Measurements from ENCODE around the gene CFAP20. TPM values are rescaled to one million over a fixed set of nuclear protein-coding genes. Genes with fewer than 3 reads are reported as not detected.

The CFAP20 gene
- total RNA-seq, 1 experiment from 2014 or later = 59.7 TPM

DNA sequence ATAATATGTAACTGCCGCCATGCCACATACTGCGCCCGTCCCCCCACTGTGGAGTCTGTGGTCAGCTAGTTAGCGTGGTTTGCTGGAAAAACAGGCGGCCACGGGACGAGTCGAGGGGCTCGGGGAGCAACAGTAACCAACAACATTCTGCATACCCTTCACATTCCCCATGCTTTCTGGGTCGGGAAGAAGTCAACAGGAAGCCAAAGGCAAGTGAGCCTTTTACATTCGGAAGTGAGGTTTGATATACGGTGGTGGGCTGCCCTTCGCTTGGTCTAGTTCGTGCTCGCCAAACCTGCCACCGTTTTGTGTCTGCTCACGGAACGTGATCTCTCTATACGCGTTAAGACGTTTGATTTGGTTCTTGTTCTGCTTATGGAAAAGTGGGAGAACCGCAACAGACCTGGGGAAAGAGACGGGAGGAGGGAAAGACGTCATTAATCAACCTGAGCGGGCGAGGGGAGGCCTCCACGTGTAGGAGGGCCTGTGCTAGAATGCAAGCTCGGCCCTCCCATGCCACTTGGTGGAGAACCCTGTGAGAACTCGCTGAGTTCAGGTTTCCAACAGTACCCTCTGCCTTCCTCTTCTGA, 28.9 kb upstream of the CFAP20 start:
- intact Hi-C loops (cut with micrococcal nuclease) = no loop called here
- H3K4me2 ChIP-seq (ENCODE audit: low read length) = no peak overlapping the region
- no peak overlapping the region for H2AFZ ChIP-seq (ENCODE audit: low read depth, low read length, poor library complexity, severe bottlenecking)
- no peaks in the 10 kb centered on the region for H3K9me2 ChIP-seq (ENCODE audit: insufficient read depth)
- no peak overlapping the region for H3K27ac ChIP-seq (ENCODE audit: low read depth, low read length)
- POLR2A ChIA-PET = no interaction called here
- H3K36me3 ChIP-seq (ENCODE audit: control insufficient read depth in 1 of 2, insufficient read depth in 2 of 2, low read length in 2 of 2) = peaks cover 5 to 17% of the 10 kb centered on the region in 2 experiments; a peak in 3 of 4 replicates
- no peaks in the 10 kb centered on the region for H4K20me1 ChIP-seq (ENCODE audit: insufficient read depth)
- H3K4me1 ChIP-seq (ENCODE audit: control insufficient read depth in 1 of 2, insufficient read depth in 2 of 2, low read length in 2 of 2) = no peaks in the 10 kb centered on the region
- H3K79me2 ChIP-seq (ENCODE audit: insufficient read depth, low read length) = no peaks in the 10 kb centered on the region
- H3K9me3 ChIP-seq (ENCODE audit: control insufficient read depth in 1 of 2, insufficient read depth in 1 of 2, low read depth in 1 of 2, low read length in 2 of 2) = no peaks in the 10 kb centered on the region
- ATAC-seq (0 out of 2 replicates have a peak, but pooled peaks have one; percentile 19), DNase-seq (ENCODE audit: low read depth, low spot score) (no peak)
- TF ChIP-seq JUND (IDR thresholded peaks at IDR 0.05) = no peak
- TF ChIP-seq, protein P1, sequence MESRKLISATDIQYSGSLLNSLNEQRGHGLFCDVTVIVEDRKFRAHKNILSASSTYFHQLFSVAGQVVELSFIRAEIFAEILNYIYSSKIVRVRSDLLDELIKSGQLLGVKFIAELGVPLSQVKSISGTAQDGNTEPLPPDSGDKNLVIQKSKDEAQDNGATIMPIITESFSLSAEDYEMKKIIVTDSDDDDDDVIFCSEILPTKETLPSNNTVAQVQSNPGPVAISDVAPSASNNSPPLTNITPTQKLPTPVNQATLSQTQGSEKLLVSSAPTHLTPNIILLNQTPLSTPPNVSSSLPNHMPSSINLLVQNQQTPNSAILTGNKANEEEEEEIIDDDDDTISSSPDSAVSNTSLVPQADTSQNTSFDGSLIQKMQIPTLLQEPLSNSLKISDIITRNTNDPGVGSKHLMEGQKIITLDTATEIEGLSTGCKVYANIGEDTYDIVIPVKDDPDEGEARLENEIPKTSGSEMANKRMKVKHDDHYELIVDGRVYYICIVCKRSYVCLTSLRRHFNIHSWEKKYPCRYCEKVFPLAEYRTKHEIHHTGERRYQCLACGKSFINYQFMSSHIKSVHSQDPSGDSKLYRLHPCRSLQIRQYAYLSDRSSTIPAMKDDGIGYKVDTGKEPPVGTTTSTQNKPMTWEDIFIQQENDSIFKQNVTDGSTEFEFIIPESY (IDR thresholded peaks at IDR 0.05; ENCODE audit: extremely low read depth, insufficient replicate concordance, low read length) = no peak
- no peak for TF ChIP-seq CBX3 (IDR thresholded peaks at IDR 0.05; ENCODE audit: low read depth)
- TF ChIP-seq, protein P2, sequence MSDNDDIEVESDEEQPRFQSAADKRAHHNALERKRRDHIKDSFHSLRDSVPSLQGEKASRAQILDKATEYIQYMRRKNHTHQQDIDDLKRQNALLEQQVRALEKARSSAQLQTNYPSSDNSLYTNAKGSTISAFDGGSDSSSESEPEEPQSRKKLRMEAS (IDR thresholded peaks at IDR 0.05) = no peak
- TF ChIP-seq FOSL1 (IDR thresholded peaks at IDR 0.05; ENCODE audit: low read depth) = no peak
- TF ChIP-seq POLR2A (IDR thresholded peaks at IDR 0.05; ENCODE audit: borderline replicate concordance, extremely low read depth, insufficient read depth, insufficient read length) = no peak
- TF ChIP-seq RAD21 (IDR thresholded peaks at IDR 0.05; ENCODE audit: low read depth) = no peak
- TF ChIP-seq ELF1 (IDR thresholded peaks at IDR 0.05; ENCODE audit: borderline replicate concordance, low read depth) = no peak
- no peak overlapping the region for H3K9ac ChIP-seq (ENCODE audit: low read length)
- RAD21 ChIA-PET (ENCODE audit: low non-redundant PET in 1 of 2, low total read pairs in 2 of 2, uncharacterized antibody in 2 of 2, unreplicated experiment in 2 of 2) = no interaction called here
- no peaks in the 10 kb centered on the region for H3K27me3 ChIP-seq (ENCODE audit: insufficient read depth, low read length)
- H3K4me3 ChIP-seq (replicated peaks in 1 of 2; ENCODE audit: low read depth in 1 of 2, low read length in 2 of 2) = no peak overlapping the region
- no TSS peak for BruUV-seq (replicated peaks)
- CTCF ChIA-PET = no interaction called here

DNA sequence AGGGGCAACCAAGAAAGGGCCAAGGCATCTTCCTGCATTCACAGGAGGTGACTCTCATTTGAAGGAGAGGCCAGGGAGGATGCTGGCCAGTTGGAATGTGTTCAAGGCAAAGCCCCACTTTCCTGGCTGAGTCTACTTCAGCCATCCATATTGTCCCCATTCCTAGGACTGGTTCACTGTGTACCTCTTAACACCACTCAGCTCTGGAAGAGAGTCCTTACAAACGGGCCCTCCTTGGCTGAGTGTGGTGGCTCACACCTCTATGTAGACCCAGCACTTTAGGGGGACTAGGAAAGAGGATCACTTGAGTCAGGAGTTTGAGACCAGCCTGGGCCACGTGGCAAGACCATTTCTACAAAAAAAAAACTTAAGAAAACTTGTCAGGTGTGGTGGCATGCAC, 28.1 kb upstream of the CFAP20 start:
- no peak overlapping the region for H3K4me3 ChIP-seq (replicated peaks in 1 of 2; ENCODE audit: low read depth in 1 of 2, low read length in 2 of 2)
- BruUV-seq (replicated peaks) = no TSS peak
- no peaks in the 10 kb centered on the region for H3K27me3 ChIP-seq (ENCODE audit: insufficient read depth, low read length)
- no peak overlapping the region for H2AFZ ChIP-seq (ENCODE audit: low read depth, low read length, poor library complexity, severe bottlenecking)
- H3K27ac ChIP-seq (ENCODE audit: low read depth, low read length) = no peak overlapping the region
- intact Hi-C loops (cut with micrococcal nuclease) = no loop called here
- TF ChIP-seq YY1 (IDR thresholded peaks at IDR 0.05; ENCODE audit: extremely low read depth, insufficient replicate concordance, low read depth, low read length) (no peak), EZH2phosphoT487 (IDR thresholded peaks at IDR 0.05; ENCODE audit: borderline replicate concordance) (no peak)
- ChIA-PET CTCF (no interaction called here), RAD21 (ENCODE audit: low non-redundant PET in 1 of 2, low total read pairs in 2 of 2, uncharacterized antibody in 2 of 2, unreplicated experiment in 2 of 2) (no interaction called here), POLR2A (no interaction called here)
- no peaks in the 10 kb centered on the region for H3K9me3 ChIP-seq (ENCODE audit: control insufficient read depth in 1 of 2, insufficient read depth in 1 of 2, low read depth in 1 of 2, low read length in 2 of 2)
- H3K79me2 ChIP-seq (ENCODE audit: insufficient read depth, low read length) = no peaks in the 10 kb centered on the region
- DNase-seq (ENCODE audit: low read depth, low spot score) (no peak), ATAC-seq (no peak)
- no peaks in the 10 kb centered on the region for H4K20me1 ChIP-seq (ENCODE audit: insufficient read depth)
- no peak overlapping the region for H3K4me2 ChIP-seq (ENCODE audit: low read length)
- peaks cover 2 to 10% of the 10 kb centered on the region in 2 experiments; a peak in 3 of 4 replicates for H3K36me3 ChIP-seq (ENCODE audit: control insufficient read depth in 1 of 2, insufficient read depth in 2 of 2, low read length in 2 of 2)
- no peaks in the 10 kb centered on the region for H3K4me1 ChIP-seq (ENCODE audit: control insufficient read depth in 1 of 2, insufficient read depth in 2 of 2, low read length in 2 of 2)
- H3K9me2 ChIP-seq (ENCODE audit: insufficient read depth) = no peaks in the 10 kb centered on the region
- no peak overlapping the region for H3K9ac ChIP-seq (ENCODE audit: low read length)

All from HCT116 (cell line).